Neural progenitor cell (in vitro differentiated cells): ENCODE measurements around the gene TUBAL3.

ENCODE experiments used
- EZH2 ChIP-seq: fragments of 200-600 bp; sonication (generic); IDR thresholded peaks from 2 replicates; pipeline ENCODE4 v1.6.1; 2017; ENCODE audit warnings: antibody characterized with exemption, mild to moderate bottlenecking, moderate library complexity
- EZH2phosphoT487 ChIP-seq: fragments of 200-600 bp; sonication (generic); IDR thresholded peaks from 2 replicates; pipeline ENCODE4 v1.6.1; 2017; ENCODE audit warnings: antibody characterized with exemption
- TF ChIP-seq, protein P1 (sequence below): fragments of 200-600 bp; sonication (generic); IDR thresholded peaks from 2 replicates; pipeline ENCODE4 v1.5.1; 2017; ENCODE audit warnings: antibody characterized with exemption, mild to moderate bottlenecking

DNA sequence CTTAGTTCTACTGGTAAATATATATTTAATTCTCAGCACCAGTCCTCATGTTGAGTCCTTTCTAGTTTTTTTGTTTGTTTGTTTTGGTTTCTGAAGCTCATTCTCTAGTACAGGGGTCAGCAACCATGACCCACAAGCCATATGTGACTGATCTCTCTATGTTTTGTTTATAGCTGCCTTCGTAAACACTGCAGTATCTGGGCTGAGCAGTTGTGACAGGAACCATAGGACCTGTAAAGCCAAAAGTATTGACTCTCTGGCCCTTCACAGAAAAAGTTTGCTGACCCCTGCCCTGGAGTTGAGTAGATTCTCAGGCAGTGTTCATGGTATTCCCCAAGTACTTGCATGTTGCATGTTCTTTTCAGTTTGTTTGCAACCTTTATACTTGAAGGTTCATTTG is 28.6 kb upstream of the TUBAL3 start:
- TF ChIP-seq, protein P1, sequence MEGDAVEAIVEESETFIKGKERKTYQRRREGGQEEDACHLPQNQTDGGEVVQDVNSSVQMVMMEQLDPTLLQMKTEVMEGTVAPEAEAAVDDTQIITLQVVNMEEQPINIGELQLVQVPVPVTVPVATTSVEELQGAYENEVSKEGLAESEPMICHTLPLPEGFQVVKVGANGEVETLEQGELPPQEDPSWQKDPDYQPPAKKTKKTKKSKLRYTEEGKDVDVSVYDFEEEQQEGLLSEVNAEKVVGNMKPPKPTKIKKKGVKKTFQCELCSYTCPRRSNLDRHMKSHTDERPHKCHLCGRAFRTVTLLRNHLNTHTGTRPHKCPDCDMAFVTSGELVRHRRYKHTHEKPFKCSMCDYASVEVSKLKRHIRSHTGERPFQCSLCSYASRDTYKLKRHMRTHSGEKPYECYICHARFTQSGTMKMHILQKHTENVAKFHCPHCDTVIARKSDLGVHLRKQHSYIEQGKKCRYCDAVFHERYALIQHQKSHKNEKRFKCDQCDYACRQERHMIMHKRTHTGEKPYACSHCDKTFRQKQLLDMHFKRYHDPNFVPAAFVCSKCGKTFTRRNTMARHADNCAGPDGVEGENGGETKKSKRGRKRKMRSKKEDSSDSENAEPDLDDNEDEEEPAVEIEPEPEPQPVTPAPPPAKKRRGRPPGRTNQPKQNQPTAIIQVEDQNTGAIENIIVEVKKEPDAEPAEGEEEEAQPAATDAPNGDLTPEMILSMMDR = no peak
- TF ChIP-seq EZH2phosphoT487 (no peak), EZH2 (no peak)
